GM21528 (cell line): Measurements from ENCODE around the gene EFCAB6.

Experiments
- ATAC-seq: cut with Tn5 transposase; IDR thresholded peaks from one replicate; pipeline ENCODE4 v1.9.1; 2021; ENCODE audit warnings: mild to moderate bottlenecking, moderate library complexity; ENCODE audit not compliant: unreplicated experiment, low FRiP score

Gene EFCAB6

DNA sequence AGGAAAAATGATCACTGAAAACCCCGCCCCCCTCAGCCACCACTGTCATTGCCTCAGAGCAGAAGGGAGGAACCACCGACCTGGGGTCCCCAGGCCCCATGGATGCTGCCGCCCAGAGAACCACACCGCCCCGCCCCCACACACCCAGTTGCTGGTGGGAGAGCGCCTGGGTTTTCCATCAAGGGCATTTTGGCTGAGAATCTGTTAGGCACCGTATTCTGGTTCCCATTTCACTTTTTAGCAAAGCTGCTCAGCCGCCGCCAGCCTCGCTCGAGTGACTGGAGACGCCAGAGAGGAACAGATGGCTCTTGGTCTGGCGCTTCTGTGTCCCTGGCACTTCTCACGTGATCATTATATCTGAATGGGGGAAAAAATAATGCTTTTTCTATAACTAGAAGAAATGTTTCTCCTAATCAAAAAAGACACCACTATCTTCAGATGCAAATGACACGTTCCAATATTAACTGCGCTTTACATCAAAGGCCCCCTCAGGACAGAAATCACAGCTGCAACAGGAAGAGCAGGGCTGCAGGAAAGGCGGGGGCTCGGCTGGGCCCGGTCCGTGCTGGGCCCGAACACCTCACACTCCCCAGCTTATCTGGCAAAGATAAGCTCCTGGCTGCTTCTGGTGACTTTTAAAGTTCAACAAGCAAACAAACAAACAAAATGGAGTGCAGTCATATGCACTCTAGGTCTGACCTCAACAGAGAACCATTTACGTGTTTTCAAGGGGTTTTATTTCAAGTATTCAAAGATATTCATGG, 250.5 kb downstream of the EFCAB6 start:
- no peak for ATAC-seq

DNA sequence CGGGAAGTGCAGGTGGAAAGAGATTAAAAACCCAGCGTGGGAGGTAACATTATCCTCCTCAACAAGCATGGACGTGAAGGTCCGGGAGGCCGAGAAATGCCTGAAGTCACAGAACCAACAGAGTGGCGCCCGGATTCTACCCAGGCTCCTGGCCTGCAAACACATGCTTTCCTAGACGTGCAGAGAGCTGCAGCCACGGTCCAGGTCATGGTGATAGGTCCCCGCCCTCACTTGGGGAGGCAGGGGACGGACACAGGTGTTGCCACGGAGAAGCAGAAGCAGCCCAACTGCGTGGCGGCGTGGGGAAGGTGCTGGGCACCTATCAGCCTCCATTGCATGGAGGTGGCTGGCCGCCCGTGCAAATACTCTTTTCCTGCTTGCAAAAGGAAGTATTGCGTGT, 251.5 kb downstream of the EFCAB6 start:
- ATAC-seq, result no peak

GRCh38 chr22:43555561-43556515, 256.3 kb downstream of the EFCAB6 start:
- no peak for ATAC-seq

GRCh38 chr22:43554694-43555365, 257.3 kb downstream of the EFCAB6 start:
- no peak for ATAC-seq

GRCh38 chr22:43554259-43554636, 257.9 kb downstream of the EFCAB6 start:
- ATAC-seq, result no peak

DNA sequence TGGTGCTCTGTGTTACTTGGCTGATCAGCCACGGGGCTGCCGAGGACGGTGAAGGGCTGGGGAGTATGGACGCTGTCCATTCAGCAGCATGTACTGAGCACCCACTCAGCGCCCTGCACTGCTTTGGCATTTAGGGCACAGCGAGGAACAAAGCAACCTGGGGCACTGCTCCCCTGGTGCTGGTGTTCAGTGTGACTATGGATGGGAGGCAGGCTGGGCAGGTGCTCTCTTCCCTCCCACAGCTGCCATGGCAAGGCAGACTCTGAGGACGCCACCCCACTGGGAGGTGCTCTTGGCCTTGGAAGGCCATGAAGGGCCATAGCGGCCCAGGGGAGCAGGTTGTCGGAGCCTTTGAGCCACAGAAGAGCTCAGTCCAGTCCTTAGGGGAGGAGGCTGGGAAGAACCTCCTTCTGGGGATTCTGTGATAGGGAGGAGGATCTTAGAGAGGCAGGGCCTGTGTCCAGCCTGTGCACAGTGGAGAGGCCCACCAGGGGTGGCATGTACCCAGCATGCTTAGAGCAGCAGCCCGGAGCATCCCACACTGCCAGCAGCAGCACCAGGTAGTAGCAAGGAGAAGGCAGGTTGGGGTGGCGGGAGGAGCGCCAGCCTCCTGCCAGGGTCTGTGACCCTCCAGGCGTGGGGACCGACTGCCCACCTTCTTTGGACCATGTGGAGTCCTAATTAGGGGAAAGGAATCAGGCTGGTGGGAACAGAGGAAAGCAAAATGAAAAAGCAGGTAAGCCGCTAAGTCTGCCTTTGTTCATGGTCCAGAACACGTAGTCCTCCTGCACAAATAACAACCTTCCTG, 258.4 kb downstream of the EFCAB6 start:
- ATAC-seq, result no peak

GRCh38 chr22:43550672-43551071, 261.4 kb downstream of the EFCAB6 start:
- ATAC-seq, result no peak

- no peak for ATAC-seq
Measured at GRCh38 chr22:43550024-43550620, 262.0 kb downstream of the EFCAB6 start.

DNA sequence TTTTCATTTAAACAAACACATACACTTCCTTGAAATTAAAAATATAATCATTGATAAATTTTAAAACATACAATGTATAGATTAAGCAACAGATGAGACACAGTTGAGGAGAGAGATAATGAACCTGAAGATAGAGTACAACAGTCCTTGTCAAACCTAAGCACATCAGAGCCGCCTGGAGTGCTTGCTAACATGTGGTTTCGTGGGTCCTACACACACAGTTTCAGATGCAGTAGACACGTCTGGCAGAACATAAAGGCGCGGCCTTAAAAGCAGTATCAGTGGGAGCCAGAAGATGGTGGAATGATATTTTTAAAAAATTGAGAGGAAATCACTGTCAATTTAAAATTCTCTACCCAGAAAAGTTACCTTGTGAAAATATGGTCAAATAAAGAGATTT, 265.9 kb downstream of the EFCAB6 start:
- ATAC-seq, result no peak

DNA sequence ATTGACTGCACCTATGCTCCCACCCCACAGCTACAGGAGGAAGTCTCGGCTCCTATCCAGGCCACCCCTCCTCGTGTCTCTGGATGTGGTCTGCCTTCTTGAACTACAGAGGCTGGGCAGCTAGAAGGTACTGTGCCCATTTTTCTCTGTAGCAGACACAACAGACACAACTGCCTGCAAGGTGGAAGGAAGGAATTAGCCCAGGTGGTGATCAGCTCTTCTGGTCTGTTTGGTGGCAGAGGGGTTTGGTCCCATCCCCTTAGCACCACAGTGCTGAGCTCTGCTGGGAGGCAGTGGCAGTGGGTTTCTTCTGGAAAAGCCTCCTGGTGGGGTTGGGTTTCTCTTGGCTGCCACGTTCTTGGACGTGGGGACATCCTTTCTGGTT, 267.8 kb downstream of the EFCAB6 start:
- no peak for ATAC-seq

- no peak for ATAC-seq
Measured at GRCh38 chr22:43543522-43544288, 268.4 kb downstream of the EFCAB6 start.

GRCh38 chr22:43542681-43543521, 269.2 kb downstream of the EFCAB6 start:
- no peak for ATAC-seq

GRCh38 chr22:43541462-43542407, 270.4 kb downstream of the EFCAB6 start:
- ATAC-seq, result no peak

DNA sequence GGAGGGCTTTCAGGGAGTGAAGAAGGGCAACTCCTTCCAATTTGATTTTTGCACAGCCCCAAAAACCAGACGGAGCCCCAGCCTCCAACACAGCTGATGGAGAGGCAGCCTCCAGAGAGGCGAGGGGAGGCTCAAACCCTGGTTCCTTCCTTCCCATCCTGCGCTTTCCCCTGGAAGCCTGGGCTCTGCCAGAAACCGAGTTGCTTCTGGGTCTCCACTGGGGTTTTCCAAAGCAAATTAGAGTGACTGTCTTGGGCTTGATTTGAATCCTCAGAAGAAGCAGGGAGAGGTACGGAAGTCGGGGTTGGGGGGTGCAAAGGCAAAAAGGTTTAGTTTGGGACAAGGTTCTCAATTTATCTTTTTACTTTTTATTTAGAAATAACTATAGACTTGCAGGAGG, 271.1 kb downstream of the EFCAB6 start:
- no peak for ATAC-seq

- no peak for ATAC-seq
Measured at GRCh38 chr22:43540529-43540923, 271.6 kb downstream of the EFCAB6 start.

DNA sequence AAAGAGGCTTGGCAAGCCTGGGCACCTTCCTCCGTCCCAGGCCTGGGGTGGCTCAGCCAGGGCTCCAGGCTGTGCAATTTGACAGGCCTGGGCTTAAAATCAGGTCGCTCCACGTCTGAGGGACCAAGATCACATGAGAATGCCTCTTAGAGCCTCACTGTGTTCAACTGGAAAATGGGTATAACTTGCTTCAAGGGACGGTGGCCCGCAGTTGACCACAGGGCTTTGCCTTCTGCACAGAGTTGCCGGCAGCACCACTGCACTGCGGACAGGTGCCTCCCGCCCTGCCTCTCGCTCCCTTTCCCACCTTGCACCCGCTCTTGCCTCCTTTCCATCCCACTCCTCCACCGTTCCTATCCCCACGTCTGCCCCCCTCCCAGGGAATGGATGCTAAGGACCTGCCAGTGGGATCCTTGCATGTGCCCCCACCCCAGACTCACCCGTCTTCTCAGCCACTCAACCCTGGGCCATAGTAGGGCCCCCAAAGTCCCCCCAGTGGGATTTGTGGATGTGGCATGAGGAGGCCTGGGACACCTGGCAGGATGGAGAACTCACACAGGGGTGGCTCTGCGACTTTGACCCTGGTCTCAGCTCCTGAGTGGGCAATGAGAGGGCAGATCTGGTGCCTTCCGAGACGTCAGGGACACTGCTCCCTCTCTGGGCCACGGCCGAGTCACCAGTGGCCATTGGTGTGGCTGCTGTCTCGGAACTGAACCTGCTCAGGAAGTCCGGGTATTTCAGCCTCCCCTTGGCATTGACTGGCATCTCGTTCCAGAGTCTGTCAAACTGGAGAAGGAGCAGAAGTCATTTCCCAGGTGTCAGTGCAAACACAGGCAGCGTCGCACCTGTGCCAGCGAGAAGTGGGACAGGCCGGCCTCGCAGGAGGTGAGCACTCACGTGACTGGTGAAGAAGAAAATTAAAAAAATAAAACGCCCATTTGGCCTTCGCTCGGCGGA, 272.3 kb downstream of the EFCAB6 start:
- ATAC-seq, result no peak
